Kasumi-1 (cell line): ENCODE data around the gene PIGP.
"Not testable (repeated sequence)": the region's sequence is repeated elsewhere in the genome, so short reads cannot be mapped to it uniquely, and the experiment has no call there.

Experiments
- DNase-seq, 2 experiments: peaks; one replicate each; lab custom pipeline; 2025; lab: John Stamatoyannopoulos, UW

Gene PIGP

DNA sequence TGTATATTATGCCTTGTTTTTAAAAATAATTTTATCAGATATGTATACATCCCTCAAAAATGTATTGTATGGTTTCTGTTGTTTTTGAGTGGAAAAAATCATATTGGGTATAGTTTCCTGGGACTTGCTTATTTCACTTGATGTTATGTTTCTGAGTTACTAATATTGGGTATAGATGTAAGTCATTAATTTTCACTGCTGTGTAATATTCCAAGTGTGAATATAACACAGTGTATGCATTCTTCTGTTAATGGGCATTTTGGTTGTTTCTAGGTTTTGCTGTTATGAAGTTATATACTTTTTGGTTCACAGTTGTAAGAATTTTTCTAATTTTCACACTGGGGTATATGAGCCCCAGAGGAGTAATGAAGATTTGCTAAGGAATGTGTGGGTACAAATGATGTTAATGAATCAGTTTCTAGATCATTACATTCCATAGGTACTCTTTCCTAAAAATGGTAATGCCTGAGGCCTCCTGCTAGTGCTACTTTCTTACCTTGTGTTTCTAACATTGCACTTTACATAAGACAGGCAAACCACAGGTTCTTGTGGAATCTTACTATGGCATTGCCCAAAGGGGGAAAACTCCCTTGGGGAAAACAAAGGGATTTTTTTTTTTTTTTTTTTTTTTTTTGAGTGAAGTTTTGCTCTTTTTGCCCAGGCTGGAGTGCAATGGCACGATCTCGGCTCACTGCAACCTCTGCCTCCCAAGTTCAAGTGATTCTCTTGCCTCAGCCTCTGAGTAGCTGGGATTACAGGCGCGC lies 3.4 kb upstream of the PIGP start:
- DNase-seq = no peak

DNA sequence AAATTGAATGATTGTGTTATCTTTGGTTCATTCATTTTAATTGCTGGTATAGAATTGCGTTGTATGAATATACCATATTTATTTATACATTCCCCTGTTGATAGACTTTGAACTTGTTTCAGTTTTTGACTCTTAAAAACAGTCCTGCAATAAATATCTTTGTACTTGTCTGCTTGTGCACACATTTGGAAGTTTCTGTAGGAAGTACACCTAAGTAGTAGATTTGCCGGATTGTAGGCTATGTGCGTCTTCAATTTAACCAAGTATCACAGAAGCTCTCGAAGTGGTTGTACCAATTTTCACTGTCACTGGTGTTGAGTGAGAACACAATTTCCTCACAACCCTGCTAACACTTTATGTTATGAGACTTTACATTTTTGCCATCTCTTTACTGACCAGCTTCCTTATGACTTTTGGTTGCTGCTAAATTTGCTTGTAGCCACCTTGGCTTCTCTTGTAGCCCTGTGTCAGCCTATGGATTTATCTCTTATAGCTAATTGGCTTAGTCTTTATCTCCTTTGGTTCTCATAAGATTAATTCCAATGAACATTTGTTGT lies 2.4 kb upstream of the PIGP start:
- DNase-seq = peak; percentile 6 to 14

DNA sequence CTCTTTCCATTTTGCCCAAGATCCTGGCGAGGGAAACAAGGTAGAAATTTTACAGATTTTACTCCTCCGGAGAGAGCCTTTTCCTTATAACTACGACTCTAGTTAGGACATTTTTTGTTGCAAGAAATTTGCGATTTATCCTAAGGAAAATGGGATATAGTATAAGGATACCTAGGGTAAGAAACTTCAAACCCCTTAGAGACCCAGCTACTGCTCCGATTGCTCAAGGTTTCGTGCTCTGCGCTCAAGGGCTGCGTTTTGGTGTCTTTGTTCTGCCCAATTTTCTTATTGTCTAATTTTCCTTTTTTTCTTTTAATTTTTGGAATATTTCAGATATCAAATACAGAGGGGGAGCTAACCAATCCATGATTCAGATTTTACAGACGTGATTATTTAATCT lies 1.7 kb upstream of the PIGP start:
- DNase-seq = peak in 1 of 2 experiments; percentile 63

DNA sequence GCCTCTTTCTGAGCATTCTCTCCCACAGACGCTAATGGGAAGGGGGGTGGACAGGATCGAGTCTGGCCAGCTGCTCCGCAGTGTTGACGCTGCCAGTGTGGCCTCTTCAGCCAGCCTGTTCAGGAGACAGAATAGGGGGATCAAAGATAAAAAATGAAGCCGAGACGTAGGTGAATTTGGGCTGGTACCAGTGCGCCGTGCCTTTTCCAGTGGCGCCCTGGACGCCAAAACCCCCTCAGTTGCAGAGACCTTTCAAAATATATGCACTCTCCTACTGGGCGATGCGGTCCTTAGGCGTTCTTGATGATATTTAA lies 1.3 kb upstream of the PIGP start:
- no peak for DNase-seq

DNA sequence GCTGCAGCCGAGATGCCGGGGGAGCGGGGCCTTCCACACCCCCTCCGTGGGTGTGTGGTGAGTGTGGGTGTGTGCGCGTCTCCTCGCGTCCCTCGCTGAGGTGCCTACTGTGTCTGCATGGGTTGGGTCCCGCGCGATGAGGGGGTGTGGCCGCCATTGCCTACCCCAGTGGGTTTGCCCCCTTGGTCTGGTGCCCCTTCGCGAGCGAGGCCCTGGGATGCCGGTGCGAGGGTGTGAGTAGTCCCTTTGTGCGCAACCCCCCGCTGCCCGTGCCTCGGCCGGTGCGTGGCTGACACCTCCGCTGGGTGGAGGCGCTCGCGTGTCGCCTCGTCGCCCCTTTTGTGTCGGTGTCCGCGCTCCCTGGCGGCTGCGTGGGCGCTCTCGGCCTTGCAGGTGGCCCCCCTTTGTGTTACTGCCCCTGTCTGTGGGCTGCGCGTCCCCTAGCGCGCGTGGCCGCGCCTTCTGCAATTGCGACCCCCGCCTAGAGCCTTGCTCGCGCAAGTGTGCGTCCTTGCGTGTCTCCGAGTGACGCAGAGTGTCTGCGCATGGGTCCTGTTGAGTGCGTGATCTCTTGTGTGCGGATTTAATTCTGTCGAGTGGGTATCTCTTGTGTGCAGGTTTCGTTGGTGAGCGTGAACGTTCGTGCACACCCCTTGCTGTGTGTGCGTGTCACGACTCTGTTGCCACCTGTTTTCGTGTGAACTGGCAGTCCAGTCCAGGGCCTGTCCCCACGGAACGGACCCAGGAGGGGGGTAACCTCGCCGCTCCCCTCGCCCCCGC lies 736 bp upstream of the PIGP start:
- DNase-seq = peak; percentile 16 to 41

DNA sequence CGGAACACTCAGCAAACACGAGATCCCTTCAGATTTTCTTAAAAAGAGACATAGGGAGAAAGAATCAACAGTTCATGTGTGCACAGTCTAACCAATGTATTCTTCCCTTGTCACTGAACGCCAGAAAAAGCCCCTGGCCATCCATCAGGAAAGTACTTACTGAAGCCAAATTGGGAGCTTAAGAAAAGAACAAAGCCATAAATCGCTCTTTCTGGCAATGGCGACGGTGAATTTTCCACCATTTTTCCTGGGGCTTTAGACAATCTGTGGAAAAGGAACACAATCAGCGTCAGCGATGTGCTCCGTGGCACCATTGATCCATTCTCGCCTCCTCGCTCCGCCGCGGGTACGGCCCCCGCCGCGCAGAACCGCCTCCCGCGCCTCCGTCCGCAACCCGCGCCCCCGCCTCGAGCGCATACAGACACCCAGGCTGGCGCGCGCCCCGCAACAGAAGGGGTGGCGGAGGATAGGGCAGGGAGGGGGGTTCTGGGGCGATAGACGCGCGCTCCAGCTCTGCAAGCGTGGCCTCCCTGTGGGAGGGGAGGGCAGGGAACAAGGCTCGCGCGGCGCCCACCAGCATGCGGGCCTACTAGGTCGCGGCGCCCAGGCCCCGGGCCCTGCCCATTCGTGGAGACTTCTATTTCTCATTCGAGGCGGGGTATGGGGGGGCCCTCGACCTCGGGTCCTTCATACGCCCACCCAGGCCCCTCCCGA lies 440 bp downstream of the PIGP start:
- DNase-seq = peak in 1 of 2 experiments; percentile 57

DNA sequence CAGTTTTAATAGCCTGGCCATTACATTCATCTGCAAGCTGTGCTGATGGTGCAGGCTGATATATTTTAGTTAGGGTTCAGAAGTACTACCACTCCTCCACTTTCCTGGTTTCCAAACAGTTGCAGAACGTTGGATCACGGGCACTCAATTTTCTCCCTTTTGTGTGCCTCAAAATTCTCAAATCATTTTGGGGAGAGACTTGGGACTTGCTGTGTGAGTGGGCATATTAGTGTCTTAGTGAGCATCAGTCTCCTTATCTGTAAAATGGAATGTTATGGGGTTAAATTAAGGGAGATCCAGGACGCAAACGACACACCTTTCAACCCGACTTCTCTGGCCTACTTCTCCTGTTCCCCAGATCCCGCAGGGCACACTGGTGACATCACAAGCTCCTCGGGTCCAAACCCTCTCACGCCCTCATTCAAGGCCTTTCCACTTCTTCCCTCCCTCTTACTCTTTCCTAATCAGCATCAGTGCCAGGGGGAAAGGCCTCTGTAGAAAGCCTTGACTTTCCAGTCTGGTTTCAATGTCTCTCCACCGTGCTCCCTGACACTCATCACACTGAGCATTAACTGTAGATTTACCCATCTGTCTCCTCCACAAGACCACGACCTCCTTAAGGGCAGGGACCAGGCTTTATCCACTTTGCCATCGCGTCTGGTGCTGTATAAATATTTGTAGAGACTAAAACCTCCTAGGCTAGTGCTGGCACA lies 1.2 kb downstream of the PIGP start:
- peak; percentile 36 to 40 for DNase-seq

DNA sequence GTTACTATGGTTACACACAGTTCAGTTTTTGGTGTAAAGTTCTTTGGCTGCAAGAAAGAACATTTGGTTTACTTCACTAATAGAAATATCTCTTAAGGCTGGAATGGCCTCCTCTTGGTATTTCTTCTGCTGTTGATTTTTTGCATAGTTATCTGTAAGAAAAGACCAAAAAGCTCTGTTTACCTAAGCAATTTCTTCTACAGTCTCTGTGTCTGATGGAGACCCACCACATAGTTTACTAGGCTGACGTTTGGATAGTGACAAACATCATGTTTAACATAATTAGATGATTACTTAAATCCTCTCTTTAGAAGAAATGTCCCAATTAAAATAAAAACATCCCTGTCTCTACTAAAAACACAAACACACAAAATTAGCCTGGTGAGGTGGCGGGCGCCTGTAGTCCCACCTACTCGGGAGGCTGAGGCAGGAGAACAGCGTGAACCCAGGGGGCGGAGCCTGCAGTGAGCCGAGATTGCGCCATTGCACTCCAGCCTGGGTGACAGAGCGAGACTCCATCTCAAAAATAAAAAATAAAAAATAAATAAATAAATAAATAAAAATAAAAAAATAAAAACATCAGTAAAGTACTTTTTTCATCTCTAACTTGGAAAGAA lies 7.2 kb downstream of the PIGP start:
- DNase-seq = no peak

DNA sequence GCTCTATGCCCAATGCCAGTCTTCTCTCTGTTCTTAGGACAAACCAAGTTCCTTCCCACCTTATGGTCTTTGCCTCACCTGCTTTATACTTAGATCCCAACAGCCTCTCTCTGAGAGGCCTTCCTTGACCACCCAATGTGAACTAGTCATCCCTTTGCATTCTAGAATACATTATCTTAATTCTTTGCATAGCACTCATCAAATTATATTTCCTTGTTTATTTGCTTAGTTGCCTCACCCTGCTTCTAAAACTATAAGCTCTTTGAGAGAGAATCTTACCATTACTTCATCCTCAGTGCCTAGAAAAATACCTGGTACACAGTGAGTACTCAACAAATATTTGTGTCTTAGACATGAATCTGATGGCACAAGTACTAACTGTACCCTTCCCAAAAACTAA lies 8.0 kb downstream of the PIGP start:
- no peak for DNase-seq

DNA sequence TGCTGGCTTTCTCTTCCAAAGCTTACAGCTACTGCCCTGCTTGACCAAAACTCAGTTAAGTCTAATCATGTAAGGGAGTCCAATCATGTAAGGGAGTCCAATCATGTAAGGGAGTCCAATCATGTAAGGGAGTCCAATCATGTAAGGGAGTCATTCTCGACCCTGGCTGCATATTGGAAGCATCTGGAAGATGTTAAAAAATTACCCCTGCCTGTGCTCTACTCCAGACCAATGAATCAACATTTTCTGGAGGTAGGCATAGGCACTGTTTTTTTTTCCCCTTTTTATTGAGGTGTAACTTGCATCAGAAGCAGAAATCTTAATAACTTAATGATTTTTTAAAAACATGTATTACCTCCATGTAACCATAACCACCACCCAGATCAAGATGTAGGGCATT lies 9.4 kb downstream of the PIGP start:
- no peak for DNase-seq

DNA sequence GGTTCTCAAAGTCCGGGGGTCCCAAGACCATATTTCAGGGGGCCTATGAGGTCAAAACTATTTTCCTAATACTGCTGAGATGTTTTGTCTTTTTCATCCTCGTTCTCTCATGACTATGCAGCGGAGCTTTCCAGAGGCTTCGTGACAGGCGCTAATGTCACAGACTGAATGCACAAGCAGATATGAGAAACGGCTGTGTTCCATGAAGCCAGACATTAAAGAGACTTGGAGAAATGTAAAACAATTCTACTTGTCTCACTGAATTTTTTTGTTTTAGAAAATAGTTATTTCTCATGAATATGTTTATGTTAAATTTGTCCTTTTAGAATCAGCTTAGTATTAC lies 10.3 kb downstream of the PIGP start:
- no peak for DNase-seq

DNA sequence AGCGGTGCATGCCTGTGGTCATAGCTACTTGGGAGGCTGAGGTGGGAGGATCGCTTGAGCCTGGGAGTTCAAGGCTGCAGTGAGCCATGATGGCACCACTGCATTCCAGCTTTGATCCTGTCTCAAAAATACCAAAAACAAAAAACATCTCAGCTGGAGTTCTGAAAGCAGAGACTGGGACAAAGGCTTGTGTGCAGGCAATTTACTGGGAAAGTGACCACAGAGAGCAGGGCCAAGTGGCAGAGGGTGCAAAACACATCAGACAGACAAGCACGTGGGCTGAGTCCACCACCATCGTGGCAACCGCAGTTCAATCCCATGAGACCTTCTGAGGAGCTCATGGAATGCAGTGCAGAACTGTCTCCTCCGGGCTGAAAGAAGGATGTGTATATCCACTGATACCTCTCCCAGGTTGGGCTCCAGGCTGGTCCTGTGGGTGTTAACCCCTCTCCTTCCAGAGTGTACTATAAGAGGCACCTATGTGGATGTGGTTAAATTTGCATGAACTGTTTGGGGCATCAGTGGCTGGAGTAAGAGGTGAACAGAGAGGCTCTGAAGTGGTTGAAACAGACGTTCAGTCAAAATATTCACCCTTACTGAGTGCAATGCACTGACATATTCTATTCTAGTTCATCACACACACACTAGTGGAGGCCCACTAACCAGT lies 10.8 kb downstream of the PIGP start:
- no peak for DNase-seq

DNA sequence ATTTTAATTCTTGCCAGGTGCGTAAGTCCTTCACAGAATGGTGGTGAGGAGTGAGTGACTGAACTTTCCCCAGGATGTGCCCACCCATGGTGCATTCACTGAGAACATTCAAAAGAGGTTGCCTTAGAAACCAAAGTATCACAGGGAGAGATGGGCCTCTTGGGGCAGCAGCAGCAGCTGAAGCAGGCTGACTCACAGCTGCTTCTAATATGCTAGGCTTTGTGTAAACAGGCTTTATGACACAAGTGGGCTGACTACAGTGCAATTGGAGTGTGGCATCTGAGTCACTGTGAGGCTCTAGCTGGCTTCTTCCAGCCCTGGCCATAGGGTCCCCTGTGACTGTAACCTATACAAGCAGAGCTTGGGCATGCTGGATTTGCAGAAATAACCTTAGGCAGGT lies 12.6 kb downstream of the PIGP start:
- peak; percentile 30 to 44 for DNase-seq

DNA sequence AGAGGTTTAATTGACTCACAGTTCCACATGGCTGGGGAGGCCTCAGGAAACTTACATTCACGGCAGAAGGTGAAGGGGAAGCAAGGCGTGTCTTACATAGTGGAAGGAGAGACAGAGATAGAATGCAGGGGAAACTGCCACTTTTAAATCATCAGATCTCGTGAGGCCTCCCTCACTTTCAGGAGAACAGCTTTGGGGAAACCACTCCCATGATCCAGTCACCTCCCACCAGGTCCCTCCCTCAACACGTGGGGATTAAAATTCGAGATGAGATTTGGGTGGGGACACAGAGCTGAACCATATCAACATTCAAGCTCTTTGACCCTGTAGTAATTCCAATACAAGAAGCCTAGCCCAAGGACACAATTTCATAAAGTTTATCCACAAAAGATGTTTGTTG lies 13.7 kb downstream of the PIGP start:
- peak in 1 of 2 experiments; percentile 4 for DNase-seq

DNA sequence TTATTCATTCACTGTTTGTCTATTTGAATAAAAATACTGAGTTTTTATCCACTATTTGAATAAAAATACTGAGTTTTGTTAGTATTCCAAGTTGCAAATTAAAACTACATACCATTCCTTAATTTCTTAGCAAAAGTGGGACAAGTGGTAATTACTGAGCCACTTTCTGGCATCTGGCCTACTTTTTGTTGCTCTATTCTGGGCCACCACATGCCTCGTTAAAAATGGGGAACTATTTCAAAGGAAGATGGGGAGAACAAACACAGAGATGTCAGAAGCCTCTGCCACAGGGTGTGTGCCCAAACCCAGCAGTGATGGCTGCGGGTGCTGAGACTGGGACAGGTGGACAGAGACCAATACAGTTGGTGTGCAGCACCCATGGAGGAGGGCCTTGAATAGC lies 14.6 kb downstream of the PIGP start:
- peak; percentile 67 to 69 for DNase-seq

DNA sequence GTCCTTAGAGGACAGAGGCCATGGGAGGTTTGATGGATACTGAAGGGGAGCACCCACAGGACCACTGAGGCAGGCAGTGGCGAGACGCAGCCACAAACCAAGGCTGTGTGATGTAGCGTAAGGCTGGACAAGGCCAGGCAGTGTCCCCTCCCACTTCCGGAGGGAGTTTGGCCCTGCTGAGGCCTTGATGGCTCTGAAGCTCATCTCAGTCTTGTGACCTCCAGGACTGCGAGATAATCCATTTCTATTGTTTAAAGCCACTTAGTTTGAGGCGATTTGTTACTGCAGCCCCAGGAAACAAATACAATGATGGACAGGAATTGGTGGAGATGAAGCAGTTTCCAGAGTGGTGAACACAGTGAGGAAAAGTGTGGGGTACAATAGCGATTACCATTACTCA lies 15.3 kb downstream of the PIGP start:
- DNase-seq = no peak

DNA sequence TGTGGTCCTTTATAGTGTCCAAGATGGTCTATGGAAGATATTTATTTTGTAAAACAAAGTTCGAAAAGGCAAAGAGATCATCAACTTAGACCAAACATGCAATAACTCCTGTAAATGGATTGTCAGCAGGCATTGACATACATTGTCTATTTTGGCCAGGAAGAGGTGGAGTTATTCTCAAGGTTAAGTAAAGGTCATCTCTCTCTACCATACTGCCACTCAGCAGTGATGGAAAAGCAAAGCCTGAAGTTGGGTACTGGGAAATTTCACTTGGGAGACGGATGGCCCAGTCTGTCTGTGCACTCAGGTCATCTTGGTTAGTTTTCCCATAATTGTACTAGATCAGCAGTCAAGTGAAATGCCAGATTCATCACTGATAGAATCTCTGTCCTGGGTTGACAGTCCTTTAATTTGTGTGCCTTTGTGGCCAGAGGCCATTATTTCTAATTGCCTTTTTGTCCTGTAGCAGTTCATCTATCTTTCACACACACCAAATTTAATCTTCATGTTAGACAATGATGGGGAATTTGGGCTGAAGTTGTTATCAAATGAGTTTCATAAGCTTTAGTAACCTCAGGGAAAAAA lies 17.5 kb downstream of the PIGP start:
- DNase-seq = no peak

DNA sequence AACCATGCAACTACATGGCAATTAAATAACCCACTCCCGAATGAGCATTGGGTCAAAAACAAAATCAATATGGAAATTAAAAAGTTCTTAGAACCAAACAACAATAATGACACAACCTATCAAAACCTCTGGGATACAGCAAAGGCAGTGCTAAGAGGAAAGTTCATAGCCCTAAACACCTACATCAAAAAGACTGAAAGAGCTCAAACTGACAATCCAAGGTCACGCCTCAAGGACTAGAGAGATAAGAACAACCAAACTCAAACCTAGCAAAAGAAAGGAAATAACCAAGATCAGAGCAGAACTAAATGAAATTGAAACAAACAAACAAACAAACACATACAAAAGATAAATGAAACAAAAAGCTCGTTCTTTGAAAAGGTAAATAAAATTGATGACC lies 23.1 kb downstream of the PIGP start:
- not testable (repeated sequence) for DNase-seq

DNA sequence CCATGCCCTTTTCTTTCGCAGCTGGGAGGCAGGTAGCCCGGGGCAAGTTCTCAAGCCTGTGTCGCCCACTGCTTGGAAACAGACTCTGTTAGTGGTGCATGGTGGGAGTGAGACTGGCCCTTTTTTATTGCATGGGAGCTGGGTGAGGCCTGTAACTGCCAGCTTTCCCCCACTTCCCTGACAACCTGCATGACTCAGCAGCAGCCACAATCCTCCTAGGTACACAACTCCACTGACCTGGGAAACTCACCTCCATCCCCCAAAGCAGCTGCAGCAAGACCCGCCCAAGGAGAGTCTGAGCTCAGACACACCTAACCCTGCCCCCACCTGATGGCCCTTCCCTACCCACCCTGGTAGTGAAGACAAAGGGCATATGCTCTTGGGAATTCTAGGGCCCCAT lies 25.8 kb downstream of the PIGP start:
- DNase-seq = no peak

DNA sequence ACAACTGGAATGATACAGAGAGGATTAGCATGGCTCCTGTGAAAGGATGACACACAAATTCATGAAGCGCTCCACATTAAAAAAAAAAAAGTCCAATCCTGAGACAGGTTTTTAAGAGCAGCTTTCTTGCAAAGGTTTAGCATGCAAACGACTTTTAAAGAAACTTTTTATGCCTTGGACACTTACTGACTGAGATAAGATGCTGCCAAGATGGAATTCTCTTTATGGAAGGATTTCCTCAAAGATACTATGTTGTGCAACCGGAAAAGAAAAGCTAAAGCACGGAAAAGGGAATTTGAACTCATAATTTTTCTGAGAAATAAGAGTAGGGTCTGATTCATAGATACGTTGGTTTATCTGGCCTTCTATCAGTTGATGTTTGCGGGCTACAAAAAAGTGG lies 27.3 kb downstream of the PIGP start:
- no peak for DNase-seq

DNA sequence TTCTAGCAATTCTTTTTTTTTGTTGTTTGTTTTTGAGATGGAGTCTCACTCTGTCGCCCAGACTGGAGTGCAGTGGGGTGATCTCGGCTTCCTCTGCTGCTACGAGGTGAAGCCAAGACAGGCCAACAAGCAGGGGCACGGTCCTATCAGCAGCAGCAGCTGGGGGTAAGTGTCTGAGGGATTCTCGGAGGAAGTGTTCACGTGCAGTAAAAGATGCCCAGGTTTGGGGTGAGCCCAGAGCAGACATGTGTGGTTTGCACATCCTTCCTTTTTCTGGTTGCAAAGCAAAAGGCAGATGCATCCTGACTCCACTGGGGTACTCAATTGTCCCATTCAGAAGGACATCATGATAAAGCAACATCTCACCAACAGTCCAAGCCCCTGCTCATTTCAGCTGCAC lies 27.7 kb downstream of the PIGP start:
- DNase-seq = peak; percentile 99
